ENCODE measurements around the gene AMBRA1.

- no peak for TF ChIP-seq CTCF (conservative IDR thresholded peaks at IDR 0.05 in 1 of 2, IDR thresholded peaks at IDR 0.05 in 1 of 2; ENCODE audit: extremely low read depth in 1 of 2, insufficient read depth in 1 of 2, low read depth in 1 of 2, low read length in 2 of 2)
- TF ChIP-seq EZH2 (IDR thresholded peaks at IDR 0.05; ENCODE audit: borderline replicate concordance, low read length): no peak
Measured at GRCh38 chr11:46348566-46349401, 245.0 kb downstream of the AMBRA1 start.
